Ovary (tissue), 3 donors: ENCODE measurements around the gene IDI2.

ENCODE experiments used
- CTCF ChIP-seq, 3 donors: fragments of 450-650 bp in 2 of 3; fragments of 200-600 bp in 1 of 3; IDR thresholded peaks; one replicate each; pipeline versions ENCODE4 v1.5.1 to v1.8.0; 2016 to 2022; ENCODE audit warnings: antibody characterized with exemption in 3 of 3, mild to moderate bottlenecking in 1 of 3
- EP300 ChIP-seq: sonication (generic); formaldehyde crosslinking; IDR thresholded peaks from one replicate; pipeline ENCODE4 v1.6.1; 2017; ENCODE audit warnings: antibody characterized with exemption
- POLR2A ChIP-seq: fragments of 450-650 bp; IDR thresholded peaks from one replicate; pipeline ENCODE4 v1.6.1; 2017; ENCODE audit warnings: antibody characterized with exemption, mild to moderate bottlenecking, moderate library complexity
- donor health status: DM: no; HTN: no; CAD: no.

GRCh38 chr10:997266-998022 is 28.2 kb downstream of the IDI2 start:
- TF ChIP-seq CTCF (IDR thresholded peaks at IDR 0.05) (no peak), POLR2A (no peak), EP300 (no peak)
